MM.1S (cell line): ENCODE data around the gene SMIM17.

Experiments
- EZH2phosphoT487 ChIP-seq: fragments of 300-600 bp; sonication (generic); IDR thresholded peaks from 2 replicates; pipeline ENCODE4 v1.6.1; 2018; ENCODE audit warnings: antibody characterized with exemption, low read length
- TF ChIP-seq, protein P1 (sequence below): fragments of 300-600 bp; sonication (generic); IDR thresholded peaks from 2 replicates; pipeline ENCODE4 v1.5.1; 2016; ENCODE audit warnings: antibody characterized with exemption, low read length, mixed read lengths

GRCh38 chr19:56699552-56699951 lies 56.6 kb downstream of the SMIM17 start:
- TF ChIP-seq, protein P1, sequence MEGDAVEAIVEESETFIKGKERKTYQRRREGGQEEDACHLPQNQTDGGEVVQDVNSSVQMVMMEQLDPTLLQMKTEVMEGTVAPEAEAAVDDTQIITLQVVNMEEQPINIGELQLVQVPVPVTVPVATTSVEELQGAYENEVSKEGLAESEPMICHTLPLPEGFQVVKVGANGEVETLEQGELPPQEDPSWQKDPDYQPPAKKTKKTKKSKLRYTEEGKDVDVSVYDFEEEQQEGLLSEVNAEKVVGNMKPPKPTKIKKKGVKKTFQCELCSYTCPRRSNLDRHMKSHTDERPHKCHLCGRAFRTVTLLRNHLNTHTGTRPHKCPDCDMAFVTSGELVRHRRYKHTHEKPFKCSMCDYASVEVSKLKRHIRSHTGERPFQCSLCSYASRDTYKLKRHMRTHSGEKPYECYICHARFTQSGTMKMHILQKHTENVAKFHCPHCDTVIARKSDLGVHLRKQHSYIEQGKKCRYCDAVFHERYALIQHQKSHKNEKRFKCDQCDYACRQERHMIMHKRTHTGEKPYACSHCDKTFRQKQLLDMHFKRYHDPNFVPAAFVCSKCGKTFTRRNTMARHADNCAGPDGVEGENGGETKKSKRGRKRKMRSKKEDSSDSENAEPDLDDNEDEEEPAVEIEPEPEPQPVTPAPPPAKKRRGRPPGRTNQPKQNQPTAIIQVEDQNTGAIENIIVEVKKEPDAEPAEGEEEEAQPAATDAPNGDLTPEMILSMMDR, result no peak
- TF ChIP-seq EZH2phosphoT487, result no peak
